HG03159 (cell line): ENCODE results near the gene BOLA2B.
"Not testable (repeated sequence)": the region's sequence is repeated elsewhere in the genome, so short reads cannot be mapped to it uniquely, and the experiment has no call there.

ENCODE experiments used
- ATAC-seq: cut with Tn5 transposase; IDR thresholded peaks from one replicate; pipeline ENCODE4 v1.9.1; 2021; ENCODE audit warnings: mild to moderate bottlenecking, moderate library complexity; ENCODE audit not compliant: unreplicated experiment

The BOLA2B gene

DNA sequence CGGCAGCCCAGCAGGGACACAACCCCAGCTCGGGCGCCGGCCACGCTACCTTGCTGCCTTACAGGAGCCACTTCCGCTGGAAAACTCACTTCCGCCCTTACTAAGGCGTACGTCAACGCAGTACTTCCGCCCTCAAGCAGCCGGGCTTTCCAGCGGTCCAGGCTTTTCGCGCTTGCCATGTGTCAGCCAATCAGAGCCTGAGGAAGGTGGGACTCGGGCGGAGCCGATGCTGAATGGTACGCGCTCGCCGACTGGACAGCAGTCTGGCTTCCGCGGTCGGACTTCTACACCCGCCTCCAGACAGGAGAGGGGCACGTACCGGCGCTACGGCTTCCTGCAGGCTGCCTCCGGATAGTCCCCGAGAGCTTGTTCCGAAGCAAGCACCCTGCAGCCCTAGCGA, at the start of gene BOLA2B, which contains the start of gene SLX1A:
BOLA2B (minus strand) TSS at position 52 of the 400 bp plus-strand sequence. CDS start 71 bp downstream, outside the sequence.
SLX1A (plus strand) TSS at position 261 of the 400 bp plus-strand sequence. CDS start 210 bp downstream, outside the sequence.
- ATAC-seq, result peak; percentile 80

- ATAC-seq, result not testable (repeated sequence)
These were observed 23.6 kb upstream of the BOLA2B start for GRCh38 chr16:30217082-30217481.

- not testable (repeated sequence) for ATAC-seq
These were observed 17.9 kb upstream of the BOLA2B start for GRCh38 chr16:30211414-30211813.

GRCh38 chr16:30209032-30209431, 15.6 kb upstream of the BOLA2B start:
- not testable (repeated sequence) for ATAC-seq

- ATAC-seq, result not testable (repeated sequence)
These were observed 13.7 kb upstream of the BOLA2B start for GRCh38 chr16:30207063-30207704.

- ATAC-seq, result not testable (repeated sequence)
These were observed 12.8 kb upstream of the BOLA2B start for GRCh38 chr16:30206252-30206651.

DNA sequence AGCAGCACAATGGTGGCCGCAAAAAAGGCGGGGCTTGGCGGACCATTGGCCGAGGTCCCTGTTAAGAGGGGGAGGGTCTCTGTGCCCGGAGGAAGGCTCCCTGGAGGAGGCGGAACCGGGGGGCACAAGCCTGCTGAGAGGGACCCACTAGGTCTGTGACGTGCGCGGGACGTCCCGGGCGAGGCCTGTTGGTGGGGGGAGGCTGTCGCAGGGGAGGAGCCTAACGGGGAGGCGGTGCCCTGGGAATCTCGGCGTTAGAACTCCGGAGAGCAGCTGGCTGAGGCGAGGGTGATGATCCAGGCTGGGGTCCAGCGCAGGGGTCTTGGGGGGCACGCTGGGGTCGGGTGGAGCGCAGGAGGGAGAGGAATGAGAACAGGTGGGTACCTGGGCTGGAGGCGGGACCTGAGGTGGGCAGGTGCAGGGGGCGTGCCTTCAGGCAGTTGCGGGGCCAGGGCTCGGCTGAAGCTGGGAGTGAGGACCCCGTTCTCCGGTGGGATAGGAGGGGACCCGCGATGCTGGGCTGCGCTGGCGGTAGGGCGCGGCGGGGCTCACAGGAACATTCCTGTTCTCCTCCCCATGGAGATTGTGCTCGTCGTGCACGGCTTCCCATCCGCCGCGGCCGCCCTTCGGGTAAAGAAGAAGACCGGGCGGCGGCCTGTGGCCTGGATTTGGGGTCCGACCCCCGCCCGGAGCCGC, 12.2 kb upstream of the BOLA2B start:
- not testable (repeated sequence) for ATAC-seq

DNA sequence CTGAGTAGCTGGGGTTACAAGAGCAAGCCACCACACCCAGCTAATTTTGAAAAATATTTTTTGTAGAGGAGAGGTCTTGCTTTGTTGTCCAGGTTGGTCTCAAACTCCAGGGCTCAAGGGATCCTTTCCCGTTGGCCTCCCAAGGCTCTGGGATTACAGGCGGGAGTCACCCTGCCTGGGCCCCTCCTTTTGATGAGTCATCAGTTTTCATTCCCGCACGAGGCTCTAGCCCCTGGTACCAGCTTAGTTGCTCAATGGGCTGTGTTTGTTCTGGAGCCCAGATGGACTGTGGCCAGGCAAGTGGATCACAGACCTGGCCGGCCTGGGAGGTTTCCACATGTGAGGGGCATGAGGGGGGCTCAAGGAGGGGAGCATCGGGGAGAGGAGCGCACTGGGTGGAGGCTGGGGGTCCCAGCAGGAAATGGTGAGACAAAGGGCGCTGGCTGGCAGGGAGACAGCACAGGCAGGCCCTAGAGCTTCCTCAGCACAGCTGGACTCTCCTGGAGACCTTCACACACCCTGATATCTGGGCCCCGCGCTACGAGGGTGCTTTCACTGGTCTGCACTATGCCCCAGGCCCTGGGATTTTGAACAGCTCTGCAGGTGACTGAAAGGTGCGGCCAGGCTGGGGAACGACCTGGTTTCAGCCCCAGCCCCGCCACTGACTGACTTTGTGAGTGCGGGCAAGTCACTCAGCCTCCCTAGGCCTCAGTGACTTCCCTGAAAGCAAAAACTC, 6.3 kb upstream of the BOLA2B start:
- ATAC-seq, result not testable (repeated sequence)

GRCh38 chr16:30199049-30199448, 5.6 kb upstream of the BOLA2B start, which contains the start of gene SULT1A3:
Gene SULT1A3, plus strand, starts transcription at chr16:30199255. Its CDS starts 1,474 bp downstream, at chr16:30200729.
- not testable (repeated sequence) for ATAC-seq

GRCh38 chr16:30197001-30197400, 3.5 kb upstream of the BOLA2B start:
- ATAC-seq, result not testable (repeated sequence)

DNA sequence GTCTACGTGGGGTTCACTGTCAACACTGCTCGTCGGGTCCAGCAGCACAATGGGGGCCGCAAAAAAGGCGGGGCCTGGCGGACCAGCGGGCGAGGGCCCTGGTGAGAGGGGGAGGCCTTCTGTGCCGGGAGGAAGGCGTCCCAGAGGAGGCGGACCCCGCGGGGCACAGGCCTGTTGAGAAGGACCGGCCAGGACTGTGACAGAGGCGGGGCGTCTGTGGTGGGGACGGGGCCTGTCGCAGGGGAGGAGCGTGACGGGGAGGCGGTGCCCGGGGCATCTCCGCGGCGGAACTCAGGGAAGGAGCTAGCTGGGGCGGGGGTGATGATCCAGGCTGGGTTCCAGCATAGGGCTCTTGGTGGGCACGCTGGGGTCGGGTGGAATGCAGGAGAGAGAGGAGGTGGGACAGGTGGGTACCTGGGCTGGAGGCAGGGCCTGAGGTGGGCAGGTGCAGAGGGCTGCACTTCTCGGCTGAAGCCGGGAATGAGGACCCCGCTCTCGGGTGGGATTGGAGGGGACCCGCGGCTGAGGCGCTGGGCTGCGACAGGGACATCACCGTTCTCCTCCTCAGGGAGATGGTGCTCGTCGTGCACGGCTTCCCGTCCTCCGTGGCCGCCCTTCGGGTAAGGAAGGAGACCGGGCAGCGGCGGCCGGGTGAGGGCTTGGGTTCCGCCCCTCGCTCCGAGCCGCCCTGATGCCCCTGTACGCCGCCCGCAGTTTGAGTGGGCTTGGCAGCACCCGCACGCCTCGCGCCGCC, 883 bp upstream of the BOLA2B start:
- peak; percentile 53 for ATAC-seq

GRCh38 chr16:30193098-30193497, 368 bp downstream of the BOLA2B start:
- ATAC-seq, result peak; percentile 14

GRCh38 chr16:30191158-30191557, 2.3 kb downstream of the BOLA2B start:
- not testable (repeated sequence) for ATAC-seq

DNA sequence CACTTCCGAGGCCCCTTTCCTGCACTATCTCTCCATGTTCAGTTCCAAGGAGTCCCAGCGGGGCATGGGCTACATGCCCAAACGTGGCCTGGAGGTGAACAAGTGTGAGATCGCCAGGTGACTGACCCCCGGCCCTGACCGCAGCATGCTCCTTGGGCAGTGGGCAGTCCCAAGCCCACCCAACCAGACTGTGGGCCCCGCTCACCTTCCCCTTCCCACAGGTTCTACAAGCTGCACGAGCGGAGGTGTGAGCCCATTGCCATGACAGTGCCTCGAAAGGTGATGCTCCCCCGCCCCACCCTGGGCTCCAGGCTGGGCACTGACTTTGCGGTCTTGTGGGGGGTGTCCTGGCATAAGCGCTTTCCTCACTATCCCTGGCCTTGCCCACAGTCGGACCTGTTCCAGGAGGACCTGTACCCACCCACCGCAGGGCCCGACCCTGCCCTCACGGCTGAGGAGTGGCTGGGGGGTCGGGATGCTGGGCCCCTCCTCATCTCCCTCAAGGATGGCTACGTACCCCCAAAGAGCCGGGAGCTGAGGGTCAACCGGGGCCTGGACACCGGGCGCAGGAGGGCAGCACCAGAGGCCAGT, 5.4 kb downstream of the BOLA2B start:
- no peak for ATAC-seq

- ATAC-seq, result no peak
These were observed 6.0 kb downstream of the BOLA2B start for GRCh38 chr16:30187556-30187865.

DNA sequence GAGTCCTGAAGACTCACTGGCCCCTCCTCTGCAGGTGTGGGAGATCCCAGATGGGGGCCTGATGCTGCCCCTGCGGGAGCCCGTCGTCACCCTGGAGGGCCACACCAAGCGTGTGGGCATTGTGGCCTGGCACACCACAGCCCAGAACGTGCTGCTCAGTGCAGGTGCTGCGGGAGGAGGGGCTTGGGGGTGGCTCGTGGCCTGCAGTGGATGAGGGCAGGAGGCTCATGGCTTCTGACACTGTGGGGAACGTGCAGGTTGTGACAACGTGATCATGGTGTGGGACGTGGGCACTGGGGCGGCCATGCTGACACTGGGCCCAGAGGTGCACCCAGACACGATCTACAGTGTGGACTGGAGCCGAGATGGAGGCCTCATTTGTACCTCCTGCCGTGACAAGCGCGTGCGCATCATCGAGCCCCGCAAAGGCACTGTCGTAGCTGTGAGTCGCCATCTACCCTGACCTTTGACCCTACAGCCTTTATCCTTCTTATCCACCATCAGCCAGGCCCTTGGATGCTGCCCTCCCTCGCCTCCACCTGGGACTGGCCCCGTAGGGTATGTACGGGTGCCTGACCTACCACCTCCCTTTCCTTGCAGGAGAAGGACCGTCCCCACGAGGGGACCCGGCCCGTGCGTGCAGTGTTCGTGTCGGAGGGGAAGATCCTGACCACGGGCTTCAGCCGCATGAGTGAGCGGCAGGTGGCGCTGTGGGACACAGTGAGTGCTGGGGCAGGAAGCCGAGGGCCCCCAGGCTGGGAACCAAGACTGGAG, 6.5 kb downstream of the BOLA2B start:
- no peak for ATAC-seq

DNA sequence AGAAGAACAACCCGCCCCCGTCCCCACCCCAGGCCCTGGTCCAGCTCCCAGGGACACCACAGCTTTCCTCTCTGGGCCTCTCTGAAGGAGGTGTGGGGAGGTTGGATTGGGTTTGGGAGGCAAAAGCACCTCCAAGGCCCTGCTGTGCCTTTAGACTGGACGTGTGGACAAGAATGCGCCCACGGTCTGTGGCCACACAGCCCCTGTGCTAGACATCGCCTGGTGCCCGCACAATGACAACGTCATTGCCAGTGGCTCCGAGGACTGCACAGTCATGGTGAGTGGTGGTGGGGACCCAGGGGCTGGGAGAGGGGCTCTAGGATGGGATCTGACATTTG, 7.1 kb downstream of the BOLA2B start:
- ATAC-seq, result no peak

DNA sequence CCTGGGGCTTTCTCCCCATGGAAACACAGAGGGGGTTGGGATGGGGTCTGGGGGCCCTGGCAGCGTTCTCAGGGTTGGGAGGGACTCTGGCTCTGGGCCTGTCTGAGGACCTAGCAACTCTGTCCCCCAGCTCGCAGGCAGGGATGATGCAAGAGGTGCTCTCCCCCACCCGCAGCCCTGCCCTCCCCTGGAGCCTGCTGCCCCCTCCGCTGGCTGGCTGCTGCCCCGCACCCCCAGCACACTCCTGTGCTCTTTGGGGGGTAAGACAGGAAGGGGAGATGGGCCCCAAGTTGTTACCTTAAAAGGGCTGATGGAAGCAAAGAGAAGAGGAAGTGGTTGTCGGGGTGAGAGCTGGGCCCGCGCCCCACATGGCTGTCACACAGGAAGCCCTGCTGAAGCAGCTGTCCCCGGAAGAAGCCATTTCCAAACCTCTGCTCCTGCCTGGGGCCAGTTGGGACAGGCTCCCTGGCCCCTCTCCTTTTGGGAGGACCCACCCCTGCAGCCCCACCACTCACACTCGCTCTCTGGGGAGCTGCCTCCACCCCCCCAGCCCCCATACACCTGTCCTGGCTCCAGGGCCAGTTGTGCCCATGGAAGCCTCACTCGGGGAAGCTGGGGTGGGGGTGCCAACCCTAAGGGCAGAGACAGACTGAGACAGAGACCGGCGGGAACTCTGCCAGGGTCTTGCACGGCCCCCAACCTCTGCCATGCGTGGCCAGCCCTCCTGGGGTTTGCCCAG, 7.6 kb downstream of the BOLA2B start:
- ATAC-seq, result peak; percentile 44
